Gastrocnemius medialis (tissue), 4 donors: ENCODE results near the gene AGAP1. TPM values are rescaled to one million over a fixed set of nuclear protein-coding genes. Genes with fewer than 3 reads are reported as not detected.

Experiments used
- ATAC-seq, 2 donors: fragments of 150-250 bp; one replicate each; pipeline ENCODE4 v1.9.1; 2016
- DNase-seq, 2 donors: peaks; one replicate each; pipeline ENCODE4 v3.0.0-alpha.2; 2019
- H3K27ac ChIP-seq, 4 donors: fragments of 200-600 bp; sonication (generic); 1 replicate in 1 of 4; 2 replicates in 3 of 4; pipeline ENCODE4 v1.5.1; 2016 to 2018; ENCODE audit warnings: mild to moderate bottlenecking in 2 of 4, moderate library complexity in 1 of 4
- H3K27me3 ChIP-seq, 3 donors: fragments of 200-600 bp; sonication (generic) in 2 of 3; 1 replicate in 1 of 3; 2 replicates in 2 of 3; pipeline versions ENCODE4 v1.5.1 to v1.6.0; 2016 to 2019; ENCODE audit warnings: mild to moderate bottlenecking in 1 of 3, moderate library complexity in 1 of 3
- H3K36me3 ChIP-seq, 2 donors: fragments of 200-600 bp; sonication (generic) in 1 of 2; one replicate each; pipeline ENCODE4 v1.5.1; 2017 to 2018
- H3K4me1 ChIP-seq, 2 donors: fragments of 200-600 bp; sonication (generic) in 1 of 2; one replicate each; pipeline ENCODE4 v1.5.1; 2016 to 2017; ENCODE audit warnings: mild to moderate bottlenecking in 2 of 2
- H3K4me3 ChIP-seq, 4 donors: fragments of 200-600 bp; sonication (generic) in 3 of 4; 1 replicate in 1 of 4; 2 replicates in 3 of 4; pipeline ENCODE4 v1.5.1; 2016 to 2019; ENCODE audit warnings: mild to moderate bottlenecking in 2 of 4
- H3K9me3 ChIP-seq, 3 donors: fragments of 200-600 bp; sonication (generic) in 2 of 3; 1 replicate in 1 of 3; 2 replicates in 2 of 3; pipeline ENCODE4 v1.5.1; 2016 to 2019
- POLR2A ChIP-seq, 2 donors: fragments of 450-650 bp; IDR thresholded peaks; one replicate each; pipeline ENCODE4 v1.6.1; 2017; ENCODE audit warnings: antibody characterized with exemption in 2 of 2, mild to moderate bottlenecking in 2 of 2, moderate library complexity in 2 of 2
- in situ Hi-C, 4 donors: fragments of 200-750 bp; cut with MboI; loops; one replicate each; pipeline versions ENCODE4 v1.15.0 to v1.8.0; 2017; ENCODE audit warnings: low sequenced_read_pairs in 4 of 4
- intact Hi-C: fragments of 100-400 bp; cut with DNase I; formaldehyde crosslinking; loops from one replicate; pipeline ENCODE4 v1.15.1; 2023; ENCODE audit warnings: low total_unique reads
- total RNA-seq, 4 donors: library from RNA; depleted of rRNA; stranded (reverse); fragments of >200 nt; gene quantifications; one replicate each; pipeline versions ENCODE4 v1.1.0 to v1.2.3, GENCODE V29; 2016
- TF ChIP-seq, protein P1 (sequence below), 5 experiments: fragments of 450-650 bp in 3 of 5; fragments of 200-600 bp in 2 of 5; sonication (generic) in 2 of 5; IDR thresholded peaks in 4 of 5; conservative IDR thresholded peaks in 1 of 5; 1 replicate in 4 of 5; 2 replicates in 1 of 5; pipeline ENCODE4 v1.5.1; 2016 to 2019; ENCODE audit warnings: antibody characterized with exemption in 5 of 5, mild to moderate bottlenecking in 3 of 5, moderate library complexity in 3 of 5

Gene AGAP1
- total RNA-seq, 4 donors from 2014 or later: 8.5 to 26.8 (median 14.4) TPM

DNA sequence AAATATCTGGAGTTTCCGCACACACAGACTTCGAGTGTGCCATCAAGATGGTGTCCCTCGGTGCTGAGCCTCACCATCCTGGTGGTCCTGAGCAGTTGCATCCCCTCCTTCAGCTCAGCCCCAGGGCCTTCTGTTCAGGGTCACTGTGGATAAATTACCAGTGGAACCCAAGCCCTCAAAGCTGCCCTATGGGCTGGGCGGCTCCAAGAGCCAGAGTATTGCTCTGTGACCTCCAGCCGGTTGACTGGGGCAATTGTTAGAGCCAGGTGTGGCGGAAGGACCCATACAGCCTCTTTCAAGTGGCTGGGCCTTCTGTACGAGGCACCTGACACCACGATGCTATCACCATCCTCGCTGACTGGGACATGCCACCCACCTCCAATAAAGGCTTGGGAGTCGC, 458.9 kb downstream of the AGAP1 start:
- Histone ChIP-seq H3K4me3 (no peak overlapping the region), H3K4me1 (no peaks in the 10 kb centered on the region), H3K27me3 (no peaks in the 10 kb centered on the region), H3K36me3 (no peaks in the 10 kb centered on the region), H3K27ac (no peak overlapping the region), H3K9me3 (no peaks in the 10 kb centered on the region)
- DNase-seq (no peak), ATAC-seq (no peak)
- no peak for TF ChIP-seq POLR2A (IDR thresholded peaks at IDR 0.05)
- TF ChIP-seq, protein P1, sequence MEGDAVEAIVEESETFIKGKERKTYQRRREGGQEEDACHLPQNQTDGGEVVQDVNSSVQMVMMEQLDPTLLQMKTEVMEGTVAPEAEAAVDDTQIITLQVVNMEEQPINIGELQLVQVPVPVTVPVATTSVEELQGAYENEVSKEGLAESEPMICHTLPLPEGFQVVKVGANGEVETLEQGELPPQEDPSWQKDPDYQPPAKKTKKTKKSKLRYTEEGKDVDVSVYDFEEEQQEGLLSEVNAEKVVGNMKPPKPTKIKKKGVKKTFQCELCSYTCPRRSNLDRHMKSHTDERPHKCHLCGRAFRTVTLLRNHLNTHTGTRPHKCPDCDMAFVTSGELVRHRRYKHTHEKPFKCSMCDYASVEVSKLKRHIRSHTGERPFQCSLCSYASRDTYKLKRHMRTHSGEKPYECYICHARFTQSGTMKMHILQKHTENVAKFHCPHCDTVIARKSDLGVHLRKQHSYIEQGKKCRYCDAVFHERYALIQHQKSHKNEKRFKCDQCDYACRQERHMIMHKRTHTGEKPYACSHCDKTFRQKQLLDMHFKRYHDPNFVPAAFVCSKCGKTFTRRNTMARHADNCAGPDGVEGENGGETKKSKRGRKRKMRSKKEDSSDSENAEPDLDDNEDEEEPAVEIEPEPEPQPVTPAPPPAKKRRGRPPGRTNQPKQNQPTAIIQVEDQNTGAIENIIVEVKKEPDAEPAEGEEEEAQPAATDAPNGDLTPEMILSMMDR (IDR thresholded peaks at IDR 0.05 in 4 of 5, conservative IDR thresholded peaks at IDR 0.05 in 1 of 5): no peak
- intact Hi-C loops: no loop called here
- in situ Hi-C loops: no loop called here

DNA sequence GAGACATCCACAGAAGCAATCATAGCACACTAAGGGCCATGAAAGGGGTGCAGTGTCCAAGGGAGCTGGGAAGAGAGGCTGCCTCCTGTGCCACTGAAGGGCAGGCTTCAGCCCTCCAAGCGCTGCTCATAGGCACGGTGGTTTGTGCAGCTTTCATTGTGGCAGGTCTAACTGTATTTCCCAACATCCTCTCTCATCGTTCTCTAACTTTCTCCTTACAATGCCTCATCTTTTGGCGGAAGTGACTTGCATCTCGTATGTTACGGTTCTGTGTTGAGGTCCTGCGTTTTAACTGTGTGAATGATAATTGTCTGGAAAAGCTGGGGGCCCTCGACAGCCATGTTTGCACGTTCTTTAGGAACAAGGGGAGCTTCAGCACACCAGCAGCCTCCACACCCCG, 460.4 kb downstream of the AGAP1 start:
- no peak overlapping the region for H3K4me3 ChIP-seq
- H3K4me1 ChIP-seq: no peaks in the 10 kb centered on the region
- in situ Hi-C loops (no loop called here), intact Hi-C loops (no loop called here)
- TF ChIP-seq, protein P1 (IDR thresholded peaks at IDR 0.05 in 4 of 5, conservative IDR thresholded peaks at IDR 0.05 in 1 of 5): no peak
- TF ChIP-seq POLR2A (IDR thresholded peaks at IDR 0.05): no peak
- DNase-seq: no peak
- H3K27ac ChIP-seq: no peak overlapping the region
- no peak for ATAC-seq
- H3K9me3 ChIP-seq: no peaks in the 10 kb centered on the region
- H3K36me3 ChIP-seq: no peaks in the 10 kb centered on the region
- H3K27me3 ChIP-seq: no peaks in the 10 kb centered on the region

GRCh38 chr2:235954888-235955480, 461.1 kb downstream of the AGAP1 start:
- Histone ChIP-seq H3K9me3 (no peaks in the 10 kb centered on the region), H3K27me3 (no peaks in the 10 kb centered on the region), H3K27ac (no peak overlapping the region), H3K4me3 (no peak overlapping the region), H3K4me1 (no peaks in the 10 kb centered on the region), H3K36me3 (no peaks in the 10 kb centered on the region)
- TF ChIP-seq POLR2A (IDR thresholded peaks at IDR 0.05): no peak
- no peak for DNase-seq
- no peak for ATAC-seq
- in situ Hi-C loops: no loop called here
- intact Hi-C loops: no loop called here

DNA sequence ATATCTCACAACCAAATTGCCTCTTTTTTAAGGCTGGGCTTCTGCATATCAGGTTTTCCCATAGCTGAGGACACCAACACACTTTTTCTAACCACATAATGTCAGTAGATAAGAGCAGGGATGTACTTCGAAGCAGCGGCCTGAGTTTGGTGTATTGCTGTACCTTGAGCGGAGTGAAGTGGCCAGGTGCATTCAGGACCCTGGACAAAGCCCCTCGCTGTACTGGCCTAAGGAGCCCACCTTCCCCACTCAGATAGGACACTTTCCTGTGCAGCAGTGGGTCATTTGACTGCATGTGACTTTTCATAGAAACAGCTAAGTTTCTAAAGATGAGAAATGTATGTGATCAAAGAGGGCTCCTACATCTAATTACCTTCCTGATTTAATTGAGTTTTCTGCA, 461.8 kb downstream of the AGAP1 start:
- in situ Hi-C loops: no loop called here
- Histone ChIP-seq H3K36me3 (no peaks in the 10 kb centered on the region), H3K27ac (no peak overlapping the region), H3K4me3 (no peak overlapping the region), H3K9me3 (no peaks in the 10 kb centered on the region), H3K27me3 (no peaks in the 10 kb centered on the region), H3K4me1 (no peaks in the 10 kb centered on the region)
- no peak for TF ChIP-seq POLR2A (IDR thresholded peaks at IDR 0.05)
- TF ChIP-seq, protein P1 (IDR thresholded peaks at IDR 0.05 in 4 of 5, conservative IDR thresholded peaks at IDR 0.05 in 1 of 5): no peak
- DNase-seq (no peak), ATAC-seq (no peak)
- intact Hi-C loops: no loop called here

GRCh38 chr2:235956281-235956970, 462.6 kb downstream of the AGAP1 start:
- Histone ChIP-seq H3K27me3 (no peaks in the 10 kb centered on the region), H3K36me3 (no peaks in the 10 kb centered on the region), H3K9me3 (no peaks in the 10 kb centered on the region), H3K4me1 (no peaks in the 10 kb centered on the region), H3K27ac (no peak overlapping the region), H3K4me3 (no peak overlapping the region)
- in situ Hi-C loops (no loop called here), intact Hi-C loops (no loop called here)
- no peak for ATAC-seq
- DNase-seq: no peak
- TF ChIP-seq, protein P1 (IDR thresholded peaks at IDR 0.05 in 4 of 5, conservative IDR thresholded peaks at IDR 0.05 in 1 of 5): no peak
- no peak for TF ChIP-seq POLR2A (IDR thresholded peaks at IDR 0.05)
